ENCODE measurements around the gene ZMYM2.
A peak's percentile ranks its signal among the peaks of the same experiment; 100 is the strongest.

The ZMYM2 gene

DNA sequence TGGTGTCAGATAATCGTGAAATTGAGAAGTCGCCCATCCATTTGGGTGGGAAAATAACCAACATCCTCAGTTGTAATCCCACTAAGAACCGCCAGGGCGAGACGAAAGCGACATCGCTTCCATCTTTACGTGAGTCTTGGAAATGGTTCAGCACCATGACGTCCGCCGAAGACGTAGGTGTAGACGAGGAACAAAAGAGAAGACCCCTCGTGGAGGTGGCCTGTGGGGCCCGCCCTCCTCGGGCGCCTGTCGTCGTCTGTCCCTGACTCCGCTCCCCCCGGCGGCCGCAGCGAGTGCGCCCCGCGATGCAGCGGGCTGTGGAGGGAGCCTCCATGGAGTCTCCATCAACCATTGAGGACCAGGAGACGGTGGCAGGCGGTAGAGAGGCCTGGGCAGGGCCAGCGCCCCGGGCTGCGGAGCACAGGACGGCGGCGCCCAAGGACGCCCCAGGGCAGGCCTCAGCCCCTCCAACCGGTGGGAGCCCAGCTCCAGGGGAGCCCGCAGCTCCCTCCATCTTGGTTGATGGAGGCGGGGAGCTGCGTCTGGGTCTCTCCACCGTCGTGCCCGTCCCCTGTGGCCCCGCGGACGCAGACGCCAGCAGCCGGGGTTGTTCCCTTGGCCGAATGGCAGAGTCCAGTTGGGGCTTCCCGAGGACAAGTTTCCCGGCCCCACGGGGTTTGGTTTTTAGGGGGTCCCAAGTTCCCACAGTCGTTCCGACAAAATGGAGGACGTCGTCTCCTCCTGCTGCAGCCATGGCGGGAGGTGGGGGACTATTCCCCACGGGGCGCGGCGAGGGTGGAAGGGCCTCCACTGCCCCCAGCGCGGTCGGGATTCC lies 990 bp upstream of the ZMYM2 start:
- Histone ChIP-seq H3K27ac (ENCODE audit: low read length) (peak overlapping the region; percentile 66; the same call in 1 of the 2 replicates), H3K79me2 (ENCODE audit: low read length) (peaks cover 19% of the 10 kb centered on the region), H3K36me3 (replicated peaks; ENCODE audit: insufficient read depth, low read length) (no peaks in the 10 kb centered on the region), H3K9me3 (replicated peaks; ENCODE audit: insufficient read depth, low read length) (no peaks in the 10 kb centered on the region), H3K9ac (ENCODE audit: low read length) (peak overlapping the region; percentile 72), H3K27me3 (replicated peaks; ENCODE audit: insufficient read depth, low read length) (no peaks in the 10 kb centered on the region), H4K20me1 (ENCODE audit: insufficient read depth, low read length) (no peaks in the 10 kb centered on the region), H3F3A (ENCODE audit: insufficient read depth, low read length) (peaks cover 13% of the 10 kb centered on the region; the same call in 1 of the 2 replicates), H3K4me2 (ENCODE audit: low read depth, low read length) (peak overlapping the region; percentile 45; the same call in 1 of the 2 replicates), H2AFZ (ENCODE audit: low read length) (peak overlapping the region; percentile 72), H3K9me2 (replicated peaks; ENCODE audit: insufficient read depth, low read length) (no peaks in the 10 kb centered on the region), H3K4me3 (ENCODE audit: low read length) (peak overlapping the region; percentile 60), H3K4me1 (ENCODE audit: low read length) (peaks cover 11% of the 10 kb centered on the region)
- peak; percentile 59 for DNase-seq
- TF ChIP-seq EZH2phosphoT487 (IDR thresholded peaks at IDR 0.05; ENCODE audit: low read length) (no peak), EZH2 (optimal IDR thresholded peaks at IDR 0.05; ENCODE audit: low read depth, low read length) (no peak)
- TF ChIP-seq, protein P1, sequence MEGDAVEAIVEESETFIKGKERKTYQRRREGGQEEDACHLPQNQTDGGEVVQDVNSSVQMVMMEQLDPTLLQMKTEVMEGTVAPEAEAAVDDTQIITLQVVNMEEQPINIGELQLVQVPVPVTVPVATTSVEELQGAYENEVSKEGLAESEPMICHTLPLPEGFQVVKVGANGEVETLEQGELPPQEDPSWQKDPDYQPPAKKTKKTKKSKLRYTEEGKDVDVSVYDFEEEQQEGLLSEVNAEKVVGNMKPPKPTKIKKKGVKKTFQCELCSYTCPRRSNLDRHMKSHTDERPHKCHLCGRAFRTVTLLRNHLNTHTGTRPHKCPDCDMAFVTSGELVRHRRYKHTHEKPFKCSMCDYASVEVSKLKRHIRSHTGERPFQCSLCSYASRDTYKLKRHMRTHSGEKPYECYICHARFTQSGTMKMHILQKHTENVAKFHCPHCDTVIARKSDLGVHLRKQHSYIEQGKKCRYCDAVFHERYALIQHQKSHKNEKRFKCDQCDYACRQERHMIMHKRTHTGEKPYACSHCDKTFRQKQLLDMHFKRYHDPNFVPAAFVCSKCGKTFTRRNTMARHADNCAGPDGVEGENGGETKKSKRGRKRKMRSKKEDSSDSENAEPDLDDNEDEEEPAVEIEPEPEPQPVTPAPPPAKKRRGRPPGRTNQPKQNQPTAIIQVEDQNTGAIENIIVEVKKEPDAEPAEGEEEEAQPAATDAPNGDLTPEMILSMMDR (IDR thresholded peaks at IDR 0.05; ENCODE audit: low read length) = peak; percentile 47

GRCh38 chr13:19959141-19959830 lies 759 bp downstream of the ZMYM2 start:
- H3K9me3 ChIP-seq (replicated peaks; ENCODE audit: insufficient read depth, low read length) = no peaks in the 10 kb centered on the region
- H2AFZ ChIP-seq (ENCODE audit: low read length) = no peak overlapping the region
- H3K4me3 ChIP-seq (ENCODE audit: low read length) = peak overlapping the region; percentile 70
- peak overlapping the region; percentile 74 for H3K9ac ChIP-seq (ENCODE audit: low read length)
- DNase-seq = peak; percentile 35
- H3K27ac ChIP-seq (ENCODE audit: low read length) = peak overlapping the region; percentile 91
- H3K36me3 ChIP-seq (replicated peaks; ENCODE audit: insufficient read depth, low read length) = no peaks in the 10 kb centered on the region
- no peak for TF ChIP-seq EZH2 (optimal IDR thresholded peaks at IDR 0.05; ENCODE audit: low read depth, low read length)
- TF ChIP-seq, protein P1 (IDR thresholded peaks at IDR 0.05; ENCODE audit: low read length) = no peak
- no peak for TF ChIP-seq EZH2phosphoT487 (IDR thresholded peaks at IDR 0.05; ENCODE audit: low read length)
- no peaks in the 10 kb centered on the region for H3K27me3 ChIP-seq (replicated peaks; ENCODE audit: insufficient read depth, low read length)
- peaks cover 13% of the 10 kb centered on the region; the same call in 1 of the 2 replicates for H3F3A ChIP-seq (ENCODE audit: insufficient read depth, low read length)
- peaks cover 14% of the 10 kb centered on the region for H3K4me1 ChIP-seq (ENCODE audit: low read length)
- H3K4me2 ChIP-seq (ENCODE audit: low read depth, low read length) = peak overlapping the region; percentile 67
- no peaks in the 10 kb centered on the region for H4K20me1 ChIP-seq (ENCODE audit: insufficient read depth, low read length)
- H3K9me2 ChIP-seq (replicated peaks; ENCODE audit: insufficient read depth, low read length) = no peaks in the 10 kb centered on the region
- H3K79me2 ChIP-seq (ENCODE audit: low read length) = peaks cover 37% of the 10 kb centered on the region

DNA sequence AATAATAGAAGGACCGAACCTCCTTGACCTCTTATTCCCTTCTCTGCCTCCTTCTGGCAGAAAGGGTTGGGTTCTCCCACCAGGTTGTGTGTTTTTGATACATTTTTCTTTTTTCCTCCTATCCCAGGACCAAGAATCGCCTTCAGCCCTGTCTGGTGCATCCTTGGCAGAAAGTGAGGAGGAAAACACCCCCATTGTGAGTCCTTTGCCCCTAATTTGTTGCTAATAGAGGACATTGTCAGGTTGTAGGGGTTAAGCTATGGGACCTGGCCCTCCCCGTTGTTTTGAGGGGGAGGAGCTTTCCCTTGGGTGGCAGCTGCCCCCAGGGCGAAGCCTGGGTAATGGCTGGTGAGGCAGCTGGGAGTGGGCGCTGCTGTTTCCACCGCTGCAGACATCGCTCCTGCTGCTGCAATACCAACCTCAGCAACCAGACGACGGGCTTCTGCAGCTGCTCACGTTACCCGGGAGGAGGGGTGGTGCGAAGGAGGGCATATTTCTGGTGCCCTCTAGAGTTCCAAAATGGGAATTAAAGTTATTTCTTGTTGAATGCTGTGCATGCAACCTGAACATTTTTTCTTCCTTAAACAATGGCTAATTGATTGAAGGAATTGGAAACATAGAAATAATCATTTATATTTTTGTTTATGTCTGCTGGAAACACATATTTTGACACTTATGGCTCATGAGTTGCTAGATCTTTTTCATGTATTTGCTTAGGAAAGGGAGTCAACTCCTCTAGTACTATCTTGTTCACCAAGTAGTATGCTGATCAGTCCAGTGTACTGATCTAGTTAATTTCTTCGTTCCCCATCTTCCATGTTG lies 1.5 kb downstream of the ZMYM2 start:
- peaks cover 39% of the 10 kb centered on the region for H3K79me2 ChIP-seq (ENCODE audit: low read length)
- H3K4me3 ChIP-seq (ENCODE audit: low read length) = peak overlapping the region; percentile 70
- peak overlapping the region; percentile 91 for H3K27ac ChIP-seq (ENCODE audit: low read length)
- peak overlapping the region; percentile 67 for H3K4me2 ChIP-seq (ENCODE audit: low read depth, low read length)
- H2AFZ ChIP-seq (ENCODE audit: low read length) = no peak overlapping the region
- DNase-seq = peak; percentile 87
- peaks cover 13% of the 10 kb centered on the region; the same call in 1 of the 2 replicates for H3F3A ChIP-seq (ENCODE audit: insufficient read depth, low read length)
- H3K9me2 ChIP-seq (replicated peaks; ENCODE audit: insufficient read depth, low read length) = no peaks in the 10 kb centered on the region
- H3K9ac ChIP-seq (ENCODE audit: low read length) = peak overlapping the region; percentile 74
- no peaks in the 10 kb centered on the region for H4K20me1 ChIP-seq (ENCODE audit: insufficient read depth, low read length)
- H3K4me1 ChIP-seq (ENCODE audit: low read length) = peaks cover 14% of the 10 kb centered on the region
- no peaks in the 10 kb centered on the region for H3K9me3 ChIP-seq (replicated peaks; ENCODE audit: insufficient read depth, low read length)
- H3K27me3 ChIP-seq (replicated peaks; ENCODE audit: insufficient read depth, low read length) = no peaks in the 10 kb centered on the region
- TF ChIP-seq EZH2 (optimal IDR thresholded peaks at IDR 0.05; ENCODE audit: low read depth, low read length) (no peak), EZH2phosphoT487 (IDR thresholded peaks at IDR 0.05; ENCODE audit: low read length) (no peak)
- TF ChIP-seq, protein P1 (IDR thresholded peaks at IDR 0.05; ENCODE audit: low read length) = peak; percentile 63
- H3K36me3 ChIP-seq (replicated peaks; ENCODE audit: insufficient read depth, low read length) = no peaks in the 10 kb centered on the region
